Stimulated activated naive CD8-positive, alpha-beta T cell treated with anti-CD3 and anti-CD28 coated beads, Interleukin-15, amount 100 ng/mL, for 72 hours (primary cell): Measurements from ENCODE around the gene ING4.

Experiments
- ATAC-seq: fragments of 150-1000 bp; cut with Tn5 transposase; 2 replicates; pipeline ENCODE4 v1.10.0; 2021; ENCODE audit warnings: mild to moderate bottlenecking, moderate library complexity
- DNase-seq, 2 donors: peaks; one replicate each; pipeline ENCODE4 v3.0.0; 2021 to 2022
- H3K27ac Mint-ChIP-seq, 2 donors: one replicate each; pipeline ENCODE4 v1.8.0; 2022; ENCODE audit warnings: mild to moderate bottlenecking in 2 of 2, mixed read lengths in 2 of 2, moderate library complexity in 2 of 2
- H3K27me3 Mint-ChIP-seq: one replicate; pipeline ENCODE4 v1.8.0; 2022; ENCODE audit warnings: mixed read lengths
- H3K4me1 Mint-ChIP-seq: one replicate; pipeline ENCODE4 v1.8.0; 2022; ENCODE audit warnings: mild to moderate bottlenecking, mixed read lengths
- H3K4me3 Mint-ChIP-seq, 2 donors: one replicate each; pipeline ENCODE4 v1.8.0; 2022; ENCODE audit warnings: mild to moderate bottlenecking in 2 of 2, mixed read lengths in 2 of 2, moderate library complexity in 1 of 2
- H3K9me3 Mint-ChIP-seq, 2 donors: one replicate each; pipeline ENCODE4 v1.8.0; 2022; ENCODE audit warnings: mixed read lengths in 2 of 2

The ING4 gene

DNA sequence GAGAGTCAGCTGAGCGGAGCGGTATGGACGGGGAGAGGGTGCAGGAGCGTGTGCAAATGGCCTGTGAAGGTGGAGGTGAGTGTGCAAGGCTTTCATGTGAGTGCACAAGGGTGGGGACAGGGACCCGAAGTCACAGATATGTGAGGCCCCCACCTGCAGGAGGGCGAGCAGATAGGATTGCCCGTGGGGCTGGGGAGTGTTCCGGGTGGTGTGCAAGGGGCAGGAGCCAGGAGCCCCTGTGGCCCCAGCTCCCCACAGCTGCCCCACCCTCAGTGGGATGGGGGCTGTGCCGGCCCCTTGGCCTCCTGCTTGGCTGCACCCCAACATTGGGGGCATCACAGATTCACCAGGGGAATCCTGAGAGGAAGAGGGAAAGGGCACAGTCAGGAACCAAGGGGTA is 31.8 kb upstream of the ING4 start:
- peaks cover 38% of the 10 kb centered on the region for H3K4me1 Mint-ChIP-seq
- H3K4me3 Mint-ChIP-seq, result no peak overlapping the region
- H3K27me3 Mint-ChIP-seq, result peaks cover 17% of the 10 kb centered on the region
- H3K27ac Mint-ChIP-seq, result no peak overlapping the region
- DNase-seq (no peak), ATAC-seq (no peak)
- no peaks in the 10 kb centered on the region for H3K9me3 Mint-ChIP-seq

DNA sequence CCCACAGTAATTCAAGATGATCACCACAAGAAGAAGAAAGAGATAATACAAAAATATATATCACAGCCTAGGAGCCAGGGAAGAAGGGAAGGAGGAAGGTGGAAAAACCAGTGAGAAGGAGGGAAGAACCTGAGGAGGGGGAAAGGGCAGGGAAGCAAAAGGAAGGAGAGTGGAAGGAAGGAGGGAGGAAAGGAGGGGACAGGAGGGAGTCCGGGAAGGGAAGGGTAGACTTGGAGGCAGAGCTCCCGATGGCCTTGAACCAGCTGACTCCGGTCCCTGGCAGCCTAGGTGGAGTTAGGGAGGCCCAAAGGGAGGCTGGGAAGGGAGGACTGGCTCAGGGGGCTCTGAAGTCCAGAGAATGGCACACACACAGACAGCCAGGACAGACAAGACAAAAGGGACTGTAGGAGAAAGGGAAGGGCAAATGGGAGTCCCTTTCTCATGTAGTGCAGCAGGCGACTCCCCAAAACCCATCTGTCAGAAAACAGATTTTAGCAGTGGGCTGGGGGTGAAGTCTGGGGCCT is 31.0 kb upstream of the ING4 start:
- ATAC-seq, result no peak
- Mint-ChIP-seq H3K4me1 (peaks cover 30% of the 10 kb centered on the region), H3K9me3 (no peaks in the 10 kb centered on the region), H3K4me3 (no peak overlapping the region), H3K27me3 (peaks cover 9% of the 10 kb centered on the region), H3K27ac (peak overlapping the region in 1 of 2 donors; percentile 28)
- no peak for DNase-seq

DNA sequence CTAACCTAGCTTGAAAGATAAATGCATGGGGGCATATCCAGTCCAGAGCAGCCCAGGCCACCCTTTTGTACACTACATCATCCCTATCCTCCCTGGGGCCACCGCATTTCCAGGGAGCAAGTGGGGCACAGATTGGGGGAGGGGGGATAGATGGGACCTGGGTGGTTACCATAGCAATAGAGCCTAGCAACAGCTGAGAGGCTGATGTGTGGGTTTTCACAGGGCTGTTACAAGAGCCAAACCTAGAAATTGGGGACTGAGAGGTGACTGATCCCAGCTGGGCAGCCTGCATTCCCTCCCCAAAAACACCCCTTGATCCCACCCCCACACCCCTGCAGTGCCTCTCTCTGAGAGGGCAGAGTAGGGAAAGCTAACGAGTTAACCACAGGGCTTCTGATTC is 30.0 kb upstream of the ING4 start:
- no peak overlapping the region for H3K4me3 Mint-ChIP-seq
- no peak overlapping the region for H3K27ac Mint-ChIP-seq
- peaks cover 25% of the 10 kb centered on the region for H3K4me1 Mint-ChIP-seq
- DNase-seq, result no peak
- H3K9me3 Mint-ChIP-seq, result no peaks in the 10 kb centered on the region
- no peaks in the 10 kb centered on the region for H3K27me3 Mint-ChIP-seq
- ATAC-seq, result no peak

DNA sequence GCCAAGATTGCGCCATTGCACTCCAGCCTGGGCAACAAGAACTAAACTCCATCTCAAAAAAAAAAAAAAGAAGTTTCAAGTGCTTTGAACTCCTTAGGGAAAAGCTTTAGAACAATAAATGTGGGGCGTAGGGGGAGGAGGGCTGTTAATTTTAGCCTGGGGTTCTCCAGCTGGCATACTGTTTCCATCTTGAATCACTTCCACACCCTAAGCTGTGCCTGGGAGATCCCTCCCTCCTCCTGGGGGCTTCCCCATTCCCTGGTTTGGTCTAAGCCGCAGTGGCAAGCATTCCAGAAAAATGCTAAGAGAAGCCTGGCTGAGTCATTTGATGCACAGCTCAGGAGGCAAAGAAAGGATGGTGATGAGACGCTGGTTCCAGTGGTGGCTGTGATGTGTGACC is 28.6 kb upstream of the ING4 start:
- H3K4me1 Mint-ChIP-seq, result peaks cover 39% of the 10 kb centered on the region
- H3K4me3 Mint-ChIP-seq, result peak overlapping the region in 1 of 2 donors; percentile 42
- H3K27me3 Mint-ChIP-seq, result no peaks in the 10 kb centered on the region
- no peaks in the 10 kb centered on the region for H3K9me3 Mint-ChIP-seq
- ATAC-seq (no peak), DNase-seq (no peak)
- H3K27ac Mint-ChIP-seq, result no peak overlapping the region

DNA sequence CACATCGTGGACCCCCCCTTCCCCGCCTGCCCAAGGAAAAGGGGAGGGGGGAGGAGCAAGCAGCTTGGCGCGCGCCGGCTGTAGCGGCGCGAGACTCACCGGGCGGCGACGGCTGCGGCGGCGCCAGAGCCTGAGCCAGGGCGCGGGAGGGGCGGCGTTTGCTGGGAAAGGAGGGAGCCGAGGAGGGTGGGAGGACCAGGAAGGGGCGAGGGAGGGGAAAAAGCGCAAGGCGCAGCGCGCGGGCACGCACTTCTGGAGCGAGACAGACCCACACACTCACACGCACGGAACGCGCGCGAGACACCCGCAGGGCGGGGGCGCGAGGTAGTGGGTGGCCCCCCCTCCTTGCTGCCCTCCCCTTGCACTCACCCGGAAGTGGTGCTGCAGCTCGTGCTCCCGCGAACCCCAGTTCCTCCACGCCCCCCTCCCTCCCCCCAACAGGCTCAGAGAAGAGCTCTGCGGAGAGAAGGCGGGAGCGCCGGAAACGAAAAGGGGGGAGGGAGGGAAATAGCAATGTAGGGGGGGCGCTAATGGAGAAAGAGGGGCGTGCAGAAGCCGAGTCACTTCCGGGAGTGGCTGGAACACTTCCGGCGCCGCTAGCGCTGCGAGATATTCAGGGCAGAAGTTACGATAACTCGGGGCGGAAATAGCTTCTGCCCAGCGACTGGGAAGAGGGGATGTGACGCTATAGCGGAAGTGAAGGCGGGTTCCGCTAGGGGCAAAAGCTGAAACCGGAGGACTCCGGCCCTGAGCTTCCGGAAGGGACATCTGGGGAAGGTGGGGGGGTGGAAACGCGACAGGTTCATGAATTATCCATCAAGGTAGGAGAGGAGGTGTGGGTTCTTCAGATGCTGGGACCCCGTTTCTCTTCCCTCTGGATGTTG is 26.3 kb upstream of the ING4 start, which contains the start of gene ZNF384:
Gene ZNF384, minus strand, starts transcription at position 377 of the 884 bp plus-strand sequence. CDS start 9,855 bp downstream, outside the sequence.
- H3K4me1 Mint-ChIP-seq, result peaks cover 61% of the 10 kb centered on the region
- ATAC-seq, result peak; percentile 91
- peak within 1 kb of the TSS; percentile 86 to 94 for H3K4me3 Mint-ChIP-seq
- H3K27me3 Mint-ChIP-seq, result no peaks in the 10 kb centered on the region
- no peaks in the 10 kb centered on the region for H3K9me3 Mint-ChIP-seq
- peak; percentile 92 to 96 for DNase-seq
- H3K27ac Mint-ChIP-seq, result peak within 1 kb of the TSS; percentile 97

DNA sequence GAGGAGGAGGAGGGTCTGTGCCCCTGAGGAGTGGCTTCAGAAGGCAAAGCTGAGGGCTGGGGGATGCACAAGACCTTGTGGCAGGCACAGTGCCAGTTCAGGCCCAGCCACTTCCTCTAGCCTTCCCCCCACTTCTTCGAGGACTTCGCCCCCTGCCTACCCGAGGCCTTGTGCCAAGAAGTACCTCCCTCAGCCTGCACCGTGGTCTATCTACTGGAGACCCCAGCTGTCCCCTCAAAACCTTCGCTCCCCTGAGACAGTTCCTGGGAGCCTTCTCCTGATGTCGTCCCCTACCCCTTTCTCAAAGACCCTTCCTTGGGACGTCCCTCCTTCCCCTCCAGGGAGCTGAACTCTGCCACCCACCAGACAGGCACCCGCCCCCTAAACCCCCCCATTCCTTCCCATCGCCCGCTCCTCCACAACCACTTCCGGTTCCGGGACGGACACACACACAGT is 25.7 kb upstream of the ING4 start:
- H3K27me3 Mint-ChIP-seq, result no peaks in the 10 kb centered on the region
- peaks cover 60% of the 10 kb centered on the region for H3K4me1 Mint-ChIP-seq
- H3K27ac Mint-ChIP-seq, result peak overlapping the region; percentile 97
- peak overlapping the region; percentile 86 to 94 for H3K4me3 Mint-ChIP-seq
- H3K9me3 Mint-ChIP-seq, result no peaks in the 10 kb centered on the region
- peak; percentile 29 for ATAC-seq
- peak; percentile 41 to 59 for DNase-seq

DNA sequence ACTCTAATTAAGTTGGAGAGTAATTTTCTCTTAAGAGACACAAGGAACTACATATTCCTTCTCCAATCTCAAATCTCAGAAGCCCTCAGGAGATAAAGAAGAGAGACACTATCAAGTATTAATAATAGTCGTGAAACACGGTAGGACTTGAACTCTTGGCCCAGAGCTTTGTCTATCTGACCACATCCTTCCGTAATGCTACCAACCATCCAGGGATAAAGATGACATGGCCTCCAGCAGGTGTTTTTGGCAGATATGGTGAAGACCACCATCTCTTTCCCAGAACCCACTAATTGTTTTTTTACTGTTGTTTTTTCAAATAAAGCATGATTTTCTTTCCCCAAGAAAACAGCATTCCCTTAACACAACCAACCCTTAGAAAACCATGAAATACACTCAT is 22.9 kb upstream of the ING4 start:
- no peaks in the 10 kb centered on the region for H3K27me3 Mint-ChIP-seq
- H3K4me3 Mint-ChIP-seq, result no peak overlapping the region
- ATAC-seq (no peak), DNase-seq (no peak)
- no peak overlapping the region for H3K27ac Mint-ChIP-seq
- peaks cover 56% of the 10 kb centered on the region for H3K4me1 Mint-ChIP-seq
- H3K9me3 Mint-ChIP-seq, result no peaks in the 10 kb centered on the region

DNA sequence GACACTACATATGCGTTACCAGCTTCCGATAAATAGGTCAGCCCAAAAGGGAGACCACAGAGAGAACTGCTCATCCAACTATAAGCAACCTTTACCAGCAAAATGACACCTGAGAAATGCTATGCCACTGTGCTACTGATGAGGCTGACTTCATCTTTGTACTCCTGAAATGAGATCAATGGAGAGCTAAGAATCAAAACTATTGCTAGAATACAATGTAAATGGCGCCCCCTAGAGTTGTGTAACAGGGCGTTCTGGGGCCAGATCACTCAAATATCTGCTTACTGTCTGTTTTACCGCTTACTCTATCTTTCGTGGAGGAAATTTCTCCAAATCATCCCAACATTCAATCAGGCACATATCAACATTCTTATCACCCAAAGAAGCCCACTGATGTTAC is 21.7 kb upstream of the ING4 start:
- ATAC-seq, result peak; percentile 3
- DNase-seq, result peak; percentile 51 to 54
- Mint-ChIP-seq H3K27me3 (no peaks in the 10 kb centered on the region), H3K4me3 (no peak overlapping the region), H3K4me1 (peaks cover 56% of the 10 kb centered on the region), H3K27ac (no peak overlapping the region), H3K9me3 (no peaks in the 10 kb centered on the region)

DNA sequence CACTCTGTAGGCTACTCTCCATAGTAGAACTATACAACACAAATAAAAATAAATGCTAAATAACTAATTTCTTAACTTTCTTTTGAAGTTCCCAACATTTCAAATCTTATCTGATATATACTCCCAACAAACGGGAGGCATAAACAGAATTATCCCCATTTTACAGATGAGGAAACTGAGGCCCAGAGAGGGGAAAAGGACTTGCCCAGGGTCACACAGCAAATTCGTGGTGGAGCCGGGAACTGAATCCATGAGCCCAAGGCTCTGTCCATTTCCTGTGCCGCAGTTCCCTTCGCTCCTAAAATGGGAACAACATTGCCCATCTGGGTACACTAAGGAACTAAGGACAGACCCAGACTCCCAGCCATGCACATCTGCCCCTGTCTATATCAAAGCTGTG is 14.0 kb upstream of the ING4 start:
- H3K4me3 Mint-ChIP-seq, result no peak overlapping the region

DNA sequence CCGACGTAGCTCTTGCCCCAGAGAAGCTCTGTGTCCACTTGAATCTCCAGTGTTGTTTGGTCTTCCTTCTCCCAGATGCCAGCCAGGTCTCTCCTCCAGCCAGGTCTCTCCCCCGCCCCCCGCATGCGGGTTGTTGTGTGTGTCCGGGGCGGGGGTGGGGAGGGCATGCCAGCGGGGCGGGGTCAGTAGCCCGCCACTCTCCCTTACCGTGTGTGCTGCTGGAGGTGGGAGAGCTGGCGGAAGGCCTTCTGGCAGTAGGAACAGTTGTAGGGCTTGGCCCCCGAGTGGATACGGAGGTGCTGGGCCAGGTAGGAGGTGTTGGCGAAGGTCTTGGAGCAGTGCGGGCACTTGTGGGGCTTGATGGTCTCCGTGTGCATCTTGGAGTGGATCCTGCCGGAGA is 9.2 kb upstream of the ING4 start:
- H3K4me3 Mint-ChIP-seq, result no peak overlapping the region

More for the DNA sequence above, 14.0 kb upstream of the ING4 start:
- no peak for ATAC-seq
- no peak overlapping the region for H3K27ac Mint-ChIP-seq
- H3K9me3 Mint-ChIP-seq, result no peaks in the 10 kb centered on the region
- no peak for DNase-seq
- H3K27me3 Mint-ChIP-seq, result no peaks in the 10 kb centered on the region
- peaks cover 5% of the 10 kb centered on the region for H3K4me1 Mint-ChIP-seq

DNA sequence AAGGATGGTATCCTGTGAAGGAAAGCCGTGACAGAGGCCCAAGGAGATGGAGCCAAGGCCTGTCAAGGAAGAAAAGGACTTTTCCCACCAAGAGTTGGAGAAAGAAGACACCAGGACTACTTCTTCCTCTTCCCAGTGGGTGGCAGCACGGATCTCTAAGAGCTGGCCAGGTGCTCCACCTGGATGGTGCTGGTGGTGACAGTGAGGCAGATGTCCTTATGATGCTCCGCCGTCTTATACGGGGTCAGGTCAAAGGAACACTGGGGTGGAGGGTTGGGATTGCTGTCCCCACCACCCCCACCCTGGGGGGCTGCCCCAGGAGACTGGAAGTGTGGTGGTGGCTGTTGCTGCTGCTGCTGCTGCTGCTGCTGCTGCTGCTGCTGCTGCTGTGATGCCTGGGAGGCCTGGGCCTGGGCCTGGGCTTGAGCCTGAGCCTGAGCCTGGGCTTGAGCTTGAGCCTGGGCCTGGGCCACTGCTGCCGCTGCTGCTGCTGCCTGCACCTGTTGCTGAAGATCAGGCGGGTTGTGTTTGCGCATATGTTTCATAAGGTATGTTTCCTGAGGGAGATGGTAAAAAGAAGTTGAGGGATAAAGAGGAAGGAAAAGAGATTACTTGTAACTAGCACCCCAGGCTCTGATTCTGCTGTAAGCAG is 4.8 kb upstream of the ING4 start:
- peaks cover 16% of the 10 kb centered on the region for H3K4me1 Mint-ChIP-seq
- DNase-seq (no peak), ATAC-seq (no peak)
- H3K9me3 Mint-ChIP-seq, result no peaks in the 10 kb centered on the region
- H3K27me3 Mint-ChIP-seq, result no peaks in the 10 kb centered on the region
- H3K4me3 Mint-ChIP-seq, result no peak overlapping the region
- peak overlapping the region in 1 of 2 donors; percentile 36 for H3K27ac Mint-ChIP-seq

More for the DNA sequence above, 9.2 kb upstream of the ING4 start:
- no peaks in the 10 kb centered on the region for H3K9me3 Mint-ChIP-seq
- no peaks in the 10 kb centered on the region for H3K4me1 Mint-ChIP-seq
- DNase-seq, result no peak
- H3K27me3 Mint-ChIP-seq, result no peaks in the 10 kb centered on the region
- no peak overlapping the region for H3K27ac Mint-ChIP-seq
- ATAC-seq, result no peak

DNA sequence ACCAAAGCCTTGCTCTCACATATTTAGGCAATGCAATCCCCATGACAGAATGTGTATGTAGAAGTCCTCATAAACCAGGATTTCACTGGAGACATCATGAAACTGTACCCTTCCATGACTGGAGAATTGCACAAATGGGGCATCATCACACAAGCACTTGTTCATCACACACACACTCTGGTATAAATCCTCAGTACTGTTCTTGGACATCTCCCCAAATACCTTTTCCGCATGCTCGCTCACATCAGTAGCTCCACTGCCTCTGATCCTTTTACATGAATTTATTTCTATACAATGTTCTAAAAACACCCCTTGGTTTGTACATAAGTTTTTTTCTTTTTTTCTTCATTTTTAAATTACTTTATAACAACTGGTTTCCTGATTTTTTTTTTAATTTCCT is 3.3 kb upstream of the ING4 start:
- Mint-ChIP-seq H3K27me3 (no peaks in the 10 kb centered on the region), H3K4me3 (no peak overlapping the region), H3K9me3 (no peaks in the 10 kb centered on the region), H3K27ac (no peak overlapping the region), H3K4me1 (peaks cover 27% of the 10 kb centered on the region)
- ATAC-seq (no peak), DNase-seq (no peak)

DNA sequence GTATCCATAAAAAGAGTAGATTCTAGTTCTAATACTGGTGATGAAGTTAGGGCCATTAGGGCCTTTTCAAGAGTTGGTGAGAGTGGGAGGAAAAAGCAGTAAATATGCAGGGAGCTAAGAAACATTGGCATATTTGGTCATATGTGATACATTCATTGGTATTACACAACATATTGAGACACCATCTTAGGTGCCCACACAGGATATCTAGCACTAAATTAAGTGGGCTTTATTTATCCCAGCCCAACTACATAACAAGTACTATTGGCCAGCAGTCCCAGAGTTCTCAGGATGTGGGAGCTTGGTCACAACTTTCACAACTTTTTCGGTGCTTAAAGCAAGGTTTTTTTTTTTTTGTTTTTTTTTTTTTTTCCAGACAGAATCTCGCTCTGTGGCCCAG is 2.0 kb upstream of the ING4 start:
- Mint-ChIP-seq H3K9me3 (no peaks in the 10 kb centered on the region), H3K4me1 (peaks cover 27% of the 10 kb centered on the region), H3K27me3 (no peaks in the 10 kb centered on the region), H3K4me3 (no peak overlapping the region), H3K27ac (no peak overlapping the region)
- no peak for ATAC-seq
- DNase-seq, result no peak

DNA sequence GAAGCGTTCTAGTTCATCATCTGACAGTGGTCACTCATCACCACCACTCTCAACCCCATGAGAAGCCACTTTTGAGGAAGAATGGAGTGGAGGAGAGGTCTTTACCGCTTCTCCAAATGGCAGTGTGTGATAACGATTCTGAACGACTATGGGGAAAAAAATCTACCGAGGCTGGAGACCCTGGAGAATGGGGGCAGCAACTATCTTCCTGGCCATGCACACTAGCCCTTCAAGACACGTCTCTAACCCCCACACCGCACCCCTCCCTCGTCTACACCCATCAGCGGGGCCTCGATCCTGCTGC is 365 bp downstream of the ING4 start:
- Mint-ChIP-seq H3K9me3 (no peaks in the 10 kb centered on the region), H3K4me3 (peak overlapping the region; percentile 91 to 95), H3K27me3 (no peaks in the 10 kb centered on the region), H3K27ac (peak overlapping the region; percentile 96 to 97), H3K4me1 (peaks cover 42% of the 10 kb centered on the region)
- no peak for DNase-seq
- peak; percentile 59 for ATAC-seq

DNA sequence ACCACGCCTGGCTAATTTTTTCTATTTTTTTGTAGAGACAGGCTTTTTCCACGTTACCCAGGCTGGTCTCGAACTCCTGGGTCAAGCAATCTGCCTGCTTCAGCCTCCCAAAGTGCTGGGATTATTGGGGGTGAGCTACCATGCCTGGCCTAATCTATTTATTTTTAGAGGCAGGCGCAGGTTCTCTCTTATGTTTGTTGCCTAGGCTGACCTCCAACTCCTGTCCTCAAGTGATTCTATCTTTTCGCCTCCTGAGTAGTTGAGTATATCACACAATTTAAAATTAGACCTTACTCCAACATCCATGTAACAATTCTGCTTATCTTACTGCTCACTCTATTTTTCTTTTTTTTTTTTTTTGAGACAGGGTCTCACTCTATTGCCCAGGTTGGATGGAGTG is 8.9 kb downstream of the ING4 start:
- H3K27me3 Mint-ChIP-seq, result no peaks in the 10 kb centered on the region
- H3K27ac Mint-ChIP-seq, result no peak overlapping the region
- no peaks in the 10 kb centered on the region for H3K9me3 Mint-ChIP-seq
- no peak for DNase-seq
- ATAC-seq, result no peak
- H3K4me3 Mint-ChIP-seq, result no peak overlapping the region
- peaks cover 17% of the 10 kb centered on the region for H3K4me1 Mint-ChIP-seq

DNA sequence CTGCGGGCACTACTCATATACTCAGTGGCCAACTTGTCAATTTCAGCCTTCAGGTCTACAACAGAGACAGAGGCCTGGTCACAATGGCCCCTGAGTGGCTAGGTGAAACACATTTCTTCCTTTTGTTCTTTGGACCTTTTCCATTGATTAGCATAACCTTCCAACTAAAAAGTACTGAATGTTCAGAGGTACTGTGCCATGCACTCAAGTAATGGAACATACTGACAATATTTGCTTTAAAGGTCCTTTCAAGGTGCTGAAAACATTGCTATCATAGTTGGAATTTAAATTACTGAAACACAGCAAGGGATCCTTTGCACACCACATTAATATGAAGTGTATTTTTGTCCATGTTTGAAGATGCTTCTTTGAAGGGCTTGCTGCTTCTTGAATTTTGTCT is 9.6 kb downstream of the ING4 start:
- no peak for DNase-seq
- no peak for ATAC-seq
- Mint-ChIP-seq H3K4me1 (peaks cover 10% of the 10 kb centered on the region), H3K27ac (no peak overlapping the region), H3K9me3 (no peaks in the 10 kb centered on the region), H3K27me3 (no peaks in the 10 kb centered on the region), H3K4me3 (no peak overlapping the region)
